SHP77 (cell line): Measurements from ENCODE around the gene SMYD3.
"Not testable (repeated sequence)": the region's sequence is repeated elsewhere in the genome, so short reads cannot be mapped to it uniquely, and the experiment has no call there.

Source experiments
- DNase-seq, 2 experiments: peaks; one replicate each; lab custom pipeline; 2025; lab: John Stamatoyannopoulos, UW

Gene SMYD3

GRCh38 chr1:245987997-245988392 lies 519.1 kb downstream of the SMYD3 start:
- peak in 1 of 2 experiments; percentile 20 for DNase-seq

GRCh38 chr1:245987577-245987976 lies 519.5 kb downstream of the SMYD3 start:
- no peak for DNase-seq

GRCh38 chr1:245987219-245987545 lies 519.9 kb downstream of the SMYD3 start:
- DNase-seq, result no peak

- DNase-seq, result no peak
Measured at GRCh38 chr1:245986404-245987218, 520.5 kb downstream of the SMYD3 start.

- DNase-seq, result no peak
Measured at GRCh38 chr1:245984390-245985155, 522.5 kb downstream of the SMYD3 start.

GRCh38 chr1:245983294-245983967 lies 523.6 kb downstream of the SMYD3 start:
- DNase-seq, result no peak

GRCh38 chr1:245979589-245979988 lies 527.5 kb downstream of the SMYD3 start:
- no peak for DNase-seq

GRCh38 chr1:245978915-245979314 lies 528.2 kb downstream of the SMYD3 start:
- DNase-seq, result no peak

- DNase-seq, result no peak
Measured at GRCh38 chr1:245972476-245972875, 534.6 kb downstream of the SMYD3 start.

GRCh38 chr1:245971711-245972085 lies 535.4 kb downstream of the SMYD3 start:
- DNase-seq, result no peak

- DNase-seq, result not testable (repeated sequence)
Measured at GRCh38 chr1:245971076-245971710, 535.9 kb downstream of the SMYD3 start.

GRCh38 chr1:245969283-245969682 lies 537.8 kb downstream of the SMYD3 start:
- DNase-seq, result no peak

GRCh38 chr1:245968775-245969174 lies 538.3 kb downstream of the SMYD3 start:
- DNase-seq, result no peak

- no peak for DNase-seq
Measured at GRCh38 chr1:245965398-245965797, 541.7 kb downstream of the SMYD3 start.

- DNase-seq, result no peak
Measured at GRCh38 chr1:245963649-245964048, 543.4 kb downstream of the SMYD3 start.

GRCh38 chr1:245962453-245962852 lies 544.6 kb downstream of the SMYD3 start:
- DNase-seq, result no peak

- no peak for DNase-seq
Measured at GRCh38 chr1:245961137-245961540, 545.9 kb downstream of the SMYD3 start.

GRCh38 chr1:245960171-245960570 lies 546.9 kb downstream of the SMYD3 start:
- DNase-seq, result no peak

- no peak for DNase-seq
Measured at GRCh38 chr1:245958016-245958415, 549.1 kb downstream of the SMYD3 start.

- DNase-seq, result no peak
Measured at GRCh38 chr1:245957427-245957826, 549.7 kb downstream of the SMYD3 start.

GRCh38 chr1:245956225-245956624 lies 550.9 kb downstream of the SMYD3 start:
- DNase-seq, result no peak

- DNase-seq, result no peak
Measured at GRCh38 chr1:245953876-245954660, 553.0 kb downstream of the SMYD3 start.
